Keratinocyte (primary cell): Measurements from ENCODE around the gene PCNX1.

ENCODE experiments used
- EZH2 ChIP-seq: IDR thresholded peaks from one replicate; pipeline ENCODE4 v1.6.1; 2012; ENCODE audit warnings: inconsistent platforms, mild to moderate bottlenecking, low read length, moderate library complexity
- TF ChIP-seq, protein P1 (sequence below), 3 experiments: IDR thresholded peaks in 1 of 3; conservative IDR thresholded peaks in 1 of 3; optimal IDR thresholded peaks in 1 of 3; 2 replicates in 2 of 3; 3 replicates in 1 of 3; pipeline versions ENCODE3 to v1.5.1; 2011; ENCODE audit warnings: low read length in 3 of 3, mild to moderate bottlenecking in 3 of 3, moderate library complexity in 2 of 3, control low read depth in 1 of 3, inconsistent platforms in 1 of 3; ENCODE audit not compliant: insufficient read depth in 2 of 3; ENCODE audit errors: extremely low read depth in 1 of 3

DNA sequence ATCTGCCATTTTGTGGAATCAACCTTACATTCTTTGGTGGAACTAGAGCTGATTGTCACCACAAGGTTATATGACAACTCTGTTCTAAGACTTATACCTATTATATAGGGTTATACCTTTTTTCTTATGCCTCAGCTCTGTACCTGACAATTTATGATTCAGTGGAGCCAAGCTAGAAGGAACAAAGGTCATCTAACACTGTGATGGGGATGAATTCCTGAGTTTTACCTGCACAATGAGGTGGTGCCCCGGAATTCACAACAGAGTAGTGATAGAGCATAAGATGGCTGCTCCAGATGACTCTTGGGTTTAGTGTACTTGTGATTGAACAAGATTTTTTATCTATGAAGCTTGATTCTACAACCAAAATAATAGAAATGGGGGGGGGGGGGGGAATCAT lies 207.3 kb downstream of the PCNX1 start:
- TF ChIP-seq, protein P1, sequence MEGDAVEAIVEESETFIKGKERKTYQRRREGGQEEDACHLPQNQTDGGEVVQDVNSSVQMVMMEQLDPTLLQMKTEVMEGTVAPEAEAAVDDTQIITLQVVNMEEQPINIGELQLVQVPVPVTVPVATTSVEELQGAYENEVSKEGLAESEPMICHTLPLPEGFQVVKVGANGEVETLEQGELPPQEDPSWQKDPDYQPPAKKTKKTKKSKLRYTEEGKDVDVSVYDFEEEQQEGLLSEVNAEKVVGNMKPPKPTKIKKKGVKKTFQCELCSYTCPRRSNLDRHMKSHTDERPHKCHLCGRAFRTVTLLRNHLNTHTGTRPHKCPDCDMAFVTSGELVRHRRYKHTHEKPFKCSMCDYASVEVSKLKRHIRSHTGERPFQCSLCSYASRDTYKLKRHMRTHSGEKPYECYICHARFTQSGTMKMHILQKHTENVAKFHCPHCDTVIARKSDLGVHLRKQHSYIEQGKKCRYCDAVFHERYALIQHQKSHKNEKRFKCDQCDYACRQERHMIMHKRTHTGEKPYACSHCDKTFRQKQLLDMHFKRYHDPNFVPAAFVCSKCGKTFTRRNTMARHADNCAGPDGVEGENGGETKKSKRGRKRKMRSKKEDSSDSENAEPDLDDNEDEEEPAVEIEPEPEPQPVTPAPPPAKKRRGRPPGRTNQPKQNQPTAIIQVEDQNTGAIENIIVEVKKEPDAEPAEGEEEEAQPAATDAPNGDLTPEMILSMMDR (optimal IDR thresholded peaks at IDR 0.05 in 1 of 3, IDR thresholded peaks at IDR 0.05 in 1 of 3, conservative IDR thresholded peaks at IDR 0.05 in 1 of 3; ENCODE audit: extremely low read depth in 1 of 3, insufficient read depth in 2 of 3, low read length in 3 of 3): no peak
- TF ChIP-seq EZH2: no peak
